Adipose tissue (tissue), 3 donors: ENCODE results near the gene TMEM217. TPM values are rescaled to one million over a fixed set of nuclear protein-coding genes. Genes with fewer than 3 reads are reported as not detected.
"Not testable (repeated sequence)": the region's sequence is repeated elsewhere in the genome, so short reads cannot be mapped to it uniquely, and the experiment has no call there.

Experiments
- H3K27ac ChIP-seq: one replicate; pipeline ENCODE4 v1.5.1; 2013; ENCODE audit warnings: low read depth, low read length
- WGBS, 3 donors: extraction: QIAGEN DNeasy Blood & Tissue Kit; methylation state at CpG; one replicate each; pipeline ENCODE4 v1.1.7; 2013; 5-methylcytosine and 5-hydroxymethylcytosine counted together
- polyA plus RNA-seq, 3 donors: library from polyadenylated mRNA; stranded (reverse); fragments of 200-250 nt; gene quantifications; one replicate each; pipeline ENCODE4 v1.2.3, GENCODE V29; 2013
- donor health status: healthy with polysubstance abuse.
- donor health status: Bipolar disorder and iron deficiency.
- donor health status: healthy.

TMEM217 gene
- polyA plus RNA-seq, 3 donors = 0.22 to 2.6 (median 0.90) TPM

DNA sequence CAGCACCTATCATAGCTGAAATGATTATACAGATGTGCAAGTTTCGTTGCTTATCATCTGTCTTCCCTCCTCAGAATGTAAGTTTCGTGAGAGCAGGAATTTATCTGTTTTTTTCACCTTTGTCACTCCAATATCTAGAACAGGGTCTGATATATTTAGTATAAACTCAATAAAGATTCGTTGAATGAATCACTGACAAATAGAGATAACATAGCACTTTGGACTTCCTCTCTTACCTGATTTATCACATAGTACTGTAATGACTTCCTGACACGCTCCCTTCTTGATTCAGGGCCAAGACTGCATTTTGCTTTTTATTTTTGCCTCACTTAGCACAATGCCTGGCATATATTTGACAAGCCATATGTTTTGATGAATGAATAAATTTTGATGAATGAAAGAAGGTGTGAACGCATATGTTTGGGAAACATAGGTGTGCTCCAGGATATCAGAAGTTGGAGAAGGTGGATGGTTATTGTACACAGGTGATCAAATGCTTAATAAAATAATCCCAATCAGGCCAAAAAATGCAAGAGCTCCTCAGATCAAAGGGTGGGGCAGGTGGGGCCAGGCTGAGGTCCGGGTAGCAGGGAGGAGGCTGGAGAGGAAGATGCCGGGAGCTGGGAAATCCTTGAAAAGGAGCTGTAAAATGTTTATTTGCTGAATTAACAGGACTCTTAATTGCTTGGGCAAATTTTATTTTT is 55.0 kb downstream of the TMEM217 start:
- H3K27ac ChIP-seq = no peak overlapping the region
- 44 to 52% (median 52%) methylated on average over 7 of the region's 7 CpGs for WGBS, 3 donors

- 95% methylated on average over 1 of the region's 1 CpG for WGBS, 3 donors
- H3K27ac ChIP-seq = no peak overlapping the region
These were observed 56.2 kb downstream of the TMEM217 start for GRCh38 chr6:37201726-37202125.

GRCh38 chr6:37200085-37200484 is 57.9 kb downstream of the TMEM217 start:
- 52 to 70% (median 66%) methylated on average over 5 of the region's 5 CpGs for WGBS, 3 donors
- H3K27ac ChIP-seq = no peak overlapping the region

DNA sequence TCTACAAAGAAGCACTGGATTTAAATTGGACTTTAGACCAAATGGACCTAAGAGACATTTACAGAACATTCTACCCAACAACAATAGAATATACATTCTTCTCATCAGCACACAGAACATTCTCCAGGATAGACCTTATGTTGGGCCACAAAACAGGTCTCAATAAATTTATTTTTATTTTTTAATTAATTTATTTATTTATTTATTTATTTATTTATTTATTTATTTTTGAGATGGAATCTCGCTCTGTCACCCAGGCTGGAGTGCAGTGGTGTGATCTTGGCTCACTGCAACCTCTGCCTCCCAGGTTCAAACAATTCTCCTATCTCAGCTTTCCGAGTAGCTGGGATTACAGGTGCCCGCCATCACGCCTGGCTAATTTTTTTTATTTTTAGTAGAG is 61.5 kb downstream of the TMEM217 start:
- WGBS, 3 donors = 93 to 98% (median 94%) methylated on average over 4 of the region's 4 CpGs
- not testable (repeated sequence) for H3K27ac ChIP-seq

DNA sequence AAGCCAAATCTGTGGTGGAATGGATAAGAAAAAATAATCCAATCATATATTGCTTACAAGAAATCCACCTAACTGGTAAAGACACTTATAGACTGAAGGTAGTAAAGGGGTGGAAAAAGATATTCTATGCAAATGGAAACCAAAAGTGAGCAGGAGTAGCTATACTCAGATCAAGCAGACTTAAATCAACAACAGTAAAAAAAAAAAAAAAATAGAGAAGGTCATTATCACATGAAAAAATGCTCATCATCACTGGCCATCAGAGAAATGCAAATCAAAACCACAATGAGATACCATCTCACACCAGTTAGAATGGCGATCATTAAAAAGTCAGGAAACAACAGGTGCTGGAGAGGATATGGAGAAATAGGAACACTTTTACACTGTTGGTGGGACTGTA is 63.1 kb downstream of the TMEM217 start:
- H3K27ac ChIP-seq = not testable (repeated sequence)
- 60% methylated on average over 1 of the region's 1 CpG; no CpG with 5 or more reads in 2 of the 3 donors for WGBS, 3 donors

DNA sequence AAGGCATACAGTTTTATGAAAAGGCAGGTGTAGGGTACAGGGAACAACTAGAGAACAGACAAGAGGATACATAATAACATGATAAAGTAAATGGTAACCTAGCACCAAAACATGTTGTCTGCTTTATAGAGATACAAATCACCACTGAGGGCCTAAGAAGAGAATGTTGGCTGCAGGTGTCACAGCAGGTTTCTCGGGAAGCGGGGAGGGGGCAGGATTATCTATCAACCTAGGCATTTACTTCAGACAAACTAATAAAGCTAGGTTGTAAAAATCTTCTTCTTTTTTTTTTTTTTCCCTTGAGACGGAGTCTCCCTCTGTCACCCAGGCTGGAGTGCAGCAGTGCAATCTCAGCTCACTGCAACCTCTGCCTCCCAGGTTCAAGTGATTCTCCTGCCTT is 65.3 kb downstream of the TMEM217 start:
- H3K27ac ChIP-seq = no peak overlapping the region
- 88 to 96% (median 92%) methylated on average over 3 of the region's 3 CpGs for WGBS, 3 donors

DNA sequence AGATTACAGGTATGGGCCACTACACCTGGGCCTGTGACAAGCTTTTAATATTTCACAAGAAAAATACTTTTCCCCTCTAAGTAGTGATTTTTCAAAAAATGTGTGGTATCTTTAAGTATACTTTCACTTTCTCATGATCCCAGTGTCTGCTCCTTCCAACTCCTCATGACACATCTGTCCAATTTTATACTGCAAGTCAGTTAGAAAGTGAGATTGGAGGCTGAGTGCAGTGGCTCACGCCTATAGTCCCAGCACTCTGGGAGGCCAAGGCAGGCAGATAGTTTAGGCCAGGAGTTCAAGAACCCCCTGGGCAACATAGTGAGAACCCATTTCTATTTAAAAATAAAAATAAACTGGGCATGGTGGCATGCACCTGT is 67.8 kb downstream of the TMEM217 start:
- 66 to 86% (median 66%) methylated on average over 1 of the region's 1 CpG for WGBS, 3 donors

DNA sequence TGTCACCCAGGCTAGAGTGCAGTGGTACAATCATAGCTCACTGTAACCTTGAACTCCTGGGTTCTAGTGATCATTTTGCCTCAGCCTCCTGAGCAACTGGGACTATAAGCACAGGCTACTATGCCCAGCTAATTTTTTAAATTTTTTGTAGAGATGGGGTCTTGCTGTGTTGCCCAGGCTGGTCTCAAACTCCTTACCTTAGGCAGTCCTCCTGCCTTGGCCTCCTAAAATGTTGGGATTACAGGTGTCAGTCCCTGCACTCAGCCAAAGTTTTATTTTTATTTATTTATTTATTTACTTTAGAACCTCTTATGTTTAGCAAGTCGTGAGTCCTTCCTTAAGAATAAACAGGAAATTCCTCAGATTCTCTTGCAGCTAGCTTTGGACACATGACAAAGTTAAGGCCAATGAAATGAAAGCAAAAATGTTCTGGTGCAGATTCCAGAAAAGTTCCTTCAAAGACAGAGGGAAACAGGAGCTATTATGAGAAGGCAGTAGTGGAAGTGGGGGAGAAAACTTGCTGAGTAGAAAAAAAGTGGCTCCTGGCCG is 68.9 kb downstream of the TMEM217 start:
- H3K27ac ChIP-seq = no peak overlapping the region
- 61 to 78% (median 69%) methylated on average over 2 of the region's 2 CpGs for WGBS, 3 donors

More for the DNA sequence above, 67.8 kb downstream of the TMEM217 start:
- H3K27ac ChIP-seq = no peak overlapping the region

DNA sequence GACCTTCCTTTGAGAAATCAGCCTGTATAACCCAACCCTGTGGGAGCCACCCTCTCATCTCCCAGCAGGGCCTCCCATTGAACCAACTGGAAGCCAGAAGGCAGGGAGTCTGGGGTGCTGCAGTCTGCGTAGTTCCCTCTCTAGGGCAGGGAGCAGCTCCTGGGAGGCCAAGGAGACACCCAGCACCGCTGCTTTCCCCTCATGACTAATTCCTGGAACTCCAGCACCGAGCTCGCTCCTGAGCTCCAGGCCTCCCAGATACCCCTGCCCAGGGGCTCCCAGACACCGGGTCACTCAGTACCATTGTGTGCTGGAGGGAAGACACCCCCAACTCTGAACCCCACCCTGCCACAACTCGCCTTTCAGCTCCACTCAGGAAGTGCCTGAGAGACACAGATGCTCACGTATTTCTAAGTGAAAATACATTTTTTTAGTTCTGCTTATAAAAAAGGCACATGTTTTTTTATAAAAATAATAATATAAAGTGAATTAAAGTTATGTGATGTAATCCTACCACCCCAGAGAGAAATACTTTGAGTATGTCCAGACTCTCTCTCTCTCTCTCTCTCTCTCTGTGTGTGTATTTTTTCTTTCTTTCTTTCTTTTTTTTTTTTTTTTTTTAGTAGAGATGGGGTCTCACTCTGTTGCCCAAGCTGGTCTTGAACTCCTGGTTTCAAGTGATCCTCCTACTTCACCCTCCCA is 70.5 kb downstream of the TMEM217 start:
- no peak overlapping the region for H3K27ac ChIP-seq

GRCh38 chr6:37185949-37186720 is 71.8 kb downstream of the TMEM217 start:
- H3K27ac ChIP-seq = not testable (repeated sequence)
- WGBS, 3 donors = 71 to 83% (median 78%) methylated on average over 6 of the region's 6 CpGs

More for the DNA sequence above, 70.5 kb downstream of the TMEM217 start:
- WGBS, 3 donors = 53 to 74% (median 55%) methylated on average over 7 of the region's 7 CpGs

DNA sequence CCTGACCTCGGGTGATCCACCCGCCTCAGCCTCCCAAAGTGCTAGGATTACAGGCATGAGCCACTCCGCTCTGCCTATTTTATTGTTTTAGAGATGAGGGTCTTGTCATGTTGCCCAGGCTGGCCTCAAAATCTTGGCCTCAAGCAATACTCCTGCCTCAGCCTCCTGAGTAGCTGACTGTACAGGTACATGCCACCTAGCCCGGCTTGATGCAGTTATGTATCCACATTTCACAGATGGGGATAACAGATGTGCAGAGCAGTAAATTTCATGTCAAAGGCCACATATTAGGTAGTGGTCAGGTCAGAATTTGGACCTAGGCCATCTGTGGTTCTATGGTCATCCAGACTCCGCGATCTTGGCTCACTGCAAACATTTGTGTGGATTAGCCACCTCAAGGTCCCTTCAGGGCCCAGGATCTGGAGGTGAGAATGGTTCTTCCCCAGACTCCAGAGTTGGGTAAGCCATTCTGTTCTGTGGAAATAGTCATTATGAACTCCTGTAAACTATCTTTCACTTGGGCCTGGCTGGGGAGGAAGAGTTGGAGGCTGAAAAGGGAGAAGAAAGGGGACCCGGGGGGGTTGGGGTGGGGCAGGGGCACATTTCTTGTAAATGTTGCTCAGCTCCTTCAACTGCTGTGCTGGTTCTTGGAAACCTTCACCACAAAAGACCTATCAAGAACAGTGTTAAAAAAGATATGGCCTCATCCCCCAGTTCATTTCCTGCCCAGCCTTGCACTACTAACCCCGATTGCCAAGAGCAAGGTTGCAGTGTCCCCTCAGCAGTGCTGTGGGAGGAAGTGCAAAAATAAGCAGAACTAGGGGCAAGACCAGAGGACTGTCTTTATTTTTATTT is 75.0 kb downstream of the TMEM217 start:
- peak overlapping the region; percentile 76 for H3K27ac ChIP-seq
- WGBS, 3 donors = 59 to 71% (median 71%) methylated on average over 8 of the region's 8 CpGs

DNA sequence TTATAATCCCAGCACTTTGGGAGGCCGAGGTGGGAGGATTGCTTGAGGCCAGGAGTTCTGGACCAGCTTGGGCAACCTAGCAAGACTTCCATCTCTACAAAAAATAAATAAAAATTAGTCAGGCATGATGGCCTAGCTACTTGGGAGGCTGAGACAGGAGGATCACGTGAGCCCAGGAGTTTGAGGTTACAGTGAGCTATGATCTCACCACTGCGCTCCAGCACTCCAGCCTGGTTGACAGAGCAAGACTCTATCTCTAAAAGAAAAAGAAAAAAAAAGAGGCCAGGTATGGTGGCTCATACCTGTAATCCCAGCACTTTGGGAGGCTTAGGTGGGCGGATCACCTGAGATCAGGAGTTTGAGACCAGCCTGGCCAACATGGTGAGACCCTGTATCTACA is 77.3 kb downstream of the TMEM217 start:
- 93 to 96% (median 93%) methylated on average over 4 of the region's 4 CpGs for WGBS, 3 donors
- not testable (repeated sequence) for H3K27ac ChIP-seq

DNA sequence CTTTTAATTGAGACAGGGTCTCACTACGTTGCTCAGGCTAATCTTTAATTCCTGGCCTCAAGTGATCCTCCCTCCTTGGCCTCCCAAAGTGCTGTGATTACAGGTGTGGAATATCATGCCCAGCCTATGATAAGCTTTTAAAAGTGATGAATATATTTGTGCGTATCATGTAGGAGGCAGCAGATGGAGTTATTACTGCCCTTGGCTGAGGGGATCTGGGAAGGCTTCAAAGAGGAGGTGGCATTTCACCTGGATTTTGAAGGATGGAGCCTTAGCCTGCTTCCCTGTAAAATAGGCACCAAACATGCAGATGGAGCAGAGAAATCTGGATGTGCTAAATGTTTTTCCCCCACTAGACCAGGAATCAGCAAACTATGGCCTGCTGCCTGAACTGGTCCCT is 77.9 kb downstream of the TMEM217 start:
- WGBS, 3 donors = 85 to 96% (median 94%) methylated on average over 2 of the region's 2 CpGs
- no peak overlapping the region for H3K27ac ChIP-seq

DNA sequence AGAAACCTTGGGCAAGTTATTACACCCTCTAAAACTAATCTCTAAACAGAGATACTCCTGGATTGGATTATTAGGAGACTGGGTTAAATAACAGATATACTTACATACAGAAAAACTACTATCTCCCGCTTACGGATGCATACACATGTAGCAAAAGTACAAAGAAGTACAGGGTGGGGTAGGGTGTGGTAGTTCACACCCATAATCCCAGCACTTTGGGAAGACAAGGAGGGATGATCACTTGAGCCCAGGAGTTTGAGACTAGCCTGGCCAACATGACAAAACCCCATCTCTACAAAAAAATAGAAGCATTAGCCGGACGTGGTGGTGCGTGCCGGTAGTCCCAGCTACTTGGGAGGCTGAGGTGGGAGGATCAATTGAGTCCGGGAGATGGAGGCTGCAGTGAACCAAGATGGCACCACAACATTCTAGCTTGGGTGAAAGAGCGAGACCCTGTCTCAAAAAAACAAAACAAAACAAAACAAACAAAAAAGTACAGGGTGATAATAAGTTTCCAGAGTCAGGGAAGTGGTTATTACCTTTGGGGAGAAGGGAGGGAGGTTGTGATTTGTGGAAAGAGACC is 79.9 kb downstream of the TMEM217 start:
- 89 to 93% (median 92%) methylated on average over 8 of the region's 8 CpGs for WGBS, 3 donors
- H3K27ac ChIP-seq = no peak overlapping the region

- no peak overlapping the region for H3K27ac ChIP-seq
- 42 to 51% (median 48%) methylated on average over 10 of the region's 10 CpGs for WGBS, 3 donors
These were observed 80.6 kb downstream of the TMEM217 start for GRCh38 chr6:37177077-37177934.

DNA sequence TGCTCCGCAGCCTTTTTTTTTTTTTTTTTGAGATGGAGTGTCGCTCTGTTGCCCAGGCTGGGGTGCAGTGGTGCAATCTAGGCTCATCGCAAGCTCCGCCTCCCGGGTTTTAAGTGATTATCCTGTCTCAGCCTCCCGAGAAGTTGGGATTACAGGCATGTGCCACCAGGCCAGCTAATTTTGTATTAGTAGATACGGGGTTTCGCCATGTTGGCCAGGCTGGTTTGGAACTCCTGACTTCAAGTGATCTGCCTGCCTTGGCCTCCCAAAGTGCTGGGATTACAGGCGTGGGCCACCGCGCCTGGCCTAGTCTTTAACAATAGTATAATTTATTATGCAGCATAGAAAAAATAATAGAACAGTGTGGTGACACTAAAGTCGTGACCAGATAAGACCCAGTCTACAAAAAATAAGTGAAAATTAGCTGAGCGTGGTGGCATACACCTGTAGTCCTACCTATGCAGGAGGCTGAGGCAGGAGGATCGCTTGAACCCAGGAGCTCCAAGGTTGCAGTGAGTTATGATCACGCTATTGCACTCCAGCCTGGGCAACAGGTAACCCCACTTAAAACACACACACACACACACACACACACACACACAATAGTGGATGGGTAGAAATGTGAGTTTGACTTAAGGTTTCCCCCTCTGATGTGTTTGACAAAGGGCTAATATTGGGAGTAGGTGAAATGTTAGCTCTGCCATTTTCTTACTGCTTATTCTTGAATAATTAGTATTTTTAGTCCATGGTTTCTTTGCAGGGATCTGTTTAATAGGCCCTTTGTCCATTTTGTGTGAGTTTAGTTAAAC is 81.5 kb downstream of the TMEM217 start:
- 89 to 94% (median 89%) methylated on average over 15 of the region's 15 CpGs for WGBS, 3 donors
- no peak overlapping the region for H3K27ac ChIP-seq
